Stomach smooth muscle (tissue), 2 donors: ENCODE measurements around the gene FBXO3.

Experiments used
- H3K27ac ChIP-seq: one replicate; pipeline ENCODE4 v1.7.0; 2013; ENCODE audit warnings: mild to moderate bottlenecking, low read length, inconsistent platforms
- H3K27me3 ChIP-seq, 2 donors: one replicate each; pipeline ENCODE4 v1.7.0; 2013; ENCODE audit warnings: low read length in 2 of 2; ENCODE audit not compliant: insufficient read depth in 2 of 2, control insufficient read depth in 1 of 2
- H3K36me3 ChIP-seq, 2 donors: one replicate each; pipeline ENCODE4 v1.7.0; 2013; ENCODE audit warnings: low read length in 2 of 2; ENCODE audit not compliant: control insufficient read depth in 2 of 2, insufficient read depth in 2 of 2
- H3K4me1 ChIP-seq: one replicate; pipeline ENCODE4 v1.7.0; 2013; ENCODE audit warnings: low read length; ENCODE audit not compliant: control insufficient read depth, insufficient read depth
- H3K4me3 ChIP-seq, 2 donors: one replicate each; pipeline ENCODE4 v1.7.0; 2013; ENCODE audit warnings: low read length in 2 of 2
- H3K9ac ChIP-seq, 2 donors: one replicate each; pipeline ENCODE4 v1.7.0; 2013; ENCODE audit warnings: low read length in 2 of 2, mild to moderate bottlenecking in 1 of 2
- H3K9me3 ChIP-seq, 2 donors: one replicate each; pipeline ENCODE4 v1.7.0; 2013; ENCODE audit warnings: low read length in 2 of 2; ENCODE audit not compliant: control insufficient read depth in 2 of 2
- donor health status: healthy.
- donor health status: Pancreatic carcinoma.

The FBXO3 gene

GRCh38 chr11:33694346-33695050, 79.8 kb downstream of the FBXO3 start:
- no peak overlapping the region for H3K9ac ChIP-seq
- peaks cover 30% of the 10 kb centered on the region for H3K4me1 ChIP-seq
- H3K4me3 ChIP-seq, result no peak overlapping the region
- no peaks in the 10 kb centered on the region for H3K36me3 ChIP-seq
- no peak overlapping the region for H3K27ac ChIP-seq
- no peaks in the 10 kb centered on the region for H3K27me3 ChIP-seq
- H3K9me3 ChIP-seq, result no peaks in the 10 kb centered on the region

GRCh38 chr11:33692541-33692940, 81.8 kb downstream of the FBXO3 start:
- Histone ChIP-seq H3K27me3 (no peaks in the 10 kb centered on the region), H3K4me3 (peak overlapping the region in 1 of 2 donors; percentile 59), H3K9me3 (no peaks in the 10 kb centered on the region), H3K36me3 (no peaks in the 10 kb centered on the region), H3K9ac (peak overlapping the region in 1 of 2 donors; percentile 31), H3K27ac (peak overlapping the region; percentile 46), H3K4me1 (peaks cover 30% of the 10 kb centered on the region)

- Histone ChIP-seq H3K36me3 (no peaks in the 10 kb centered on the region), H3K4me1 (peaks cover 30% of the 10 kb centered on the region), H3K9me3 (peaks cover 0 to 3% of the 10 kb centered on the region in 2 donors), H3K9ac (peak overlapping the region; percentile 29 to 31), H3K27me3 (no peaks in the 10 kb centered on the region), H3K4me3 (peak overlapping the region in 1 of 2 donors; percentile 59), H3K27ac (peak overlapping the region; percentile 66)
Observed at GRCh38 chr11:33692013-33692504, 82.3 kb downstream of the FBXO3 start.

DNA sequence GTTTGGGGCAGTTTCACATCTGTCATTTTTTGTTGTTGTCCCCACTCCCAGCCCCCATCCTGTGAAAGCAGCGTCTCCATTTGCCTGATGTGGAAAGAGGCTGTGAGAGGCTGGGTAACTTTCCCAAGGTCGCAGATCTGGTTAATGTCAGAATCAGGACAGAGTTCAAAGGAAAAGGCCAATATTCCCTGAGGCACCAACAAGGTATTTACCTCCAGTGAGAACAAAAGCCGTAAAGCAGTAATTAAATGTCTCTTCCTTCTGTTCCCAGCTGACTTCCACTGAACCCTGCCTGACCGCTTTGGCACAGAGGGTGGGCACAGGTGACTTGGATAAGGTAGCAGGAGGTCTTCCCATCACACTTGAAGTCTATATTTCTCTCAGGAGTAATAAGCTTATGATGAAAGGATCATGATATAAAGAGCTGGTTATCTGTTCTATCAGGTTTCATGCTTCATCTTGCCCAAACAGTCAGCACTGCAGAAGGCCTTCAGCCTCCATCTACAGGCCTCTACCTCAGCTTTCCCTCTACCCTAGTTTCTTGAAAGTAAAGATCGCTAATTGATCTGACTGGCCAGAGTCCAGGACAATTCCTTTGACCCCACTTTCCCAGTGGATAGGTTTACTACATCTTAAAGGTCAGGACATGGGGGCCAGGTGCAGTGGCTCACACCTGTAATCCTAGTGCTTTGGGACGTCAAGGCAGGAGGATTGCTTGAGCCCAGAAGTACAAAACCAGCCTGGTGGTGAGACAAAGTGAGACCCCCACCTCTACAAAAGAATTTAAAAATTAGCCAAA, 83.1 kb downstream of the FBXO3 start:
- Histone ChIP-seq H3K4me1 (peaks cover 30% of the 10 kb centered on the region), H3K27me3 (no peaks in the 10 kb centered on the region), H3K9ac (peak overlapping the region in 1 of 2 donors; percentile 17), H3K9me3 (peaks cover 0 to 3% of the 10 kb centered on the region in 2 donors), H3K27ac (peak overlapping the region; percentile 66), H3K4me3 (no peak overlapping the region), H3K36me3 (no peaks in the 10 kb centered on the region)
